LNCaP clone FGC (cell line): ENCODE measurements around the gene DOCK2.

Experiments used
- DNase-seq: peaks from one replicate; pipeline ENCODE4 v3.0.0-alpha.2; 2011; ENCODE audit warnings: low read depth
- H3K4me3 ChIP-seq: 2 replicates; pipeline ENCODE4 v1.5.1; 2011; ENCODE audit warnings: mild to moderate bottlenecking, low read depth, low read length, control low read depth
- TF ChIP-seq, protein P1 (sequence below): IDR thresholded peaks from 2 replicates; pipeline ENCODE4 v1.5.1; 2012; ENCODE audit warnings: mild to moderate bottlenecking; ENCODE audit not compliant: control insufficient read depth, insufficient read depth; ENCODE audit errors: extremely low read depth

The DOCK2 gene

DNA sequence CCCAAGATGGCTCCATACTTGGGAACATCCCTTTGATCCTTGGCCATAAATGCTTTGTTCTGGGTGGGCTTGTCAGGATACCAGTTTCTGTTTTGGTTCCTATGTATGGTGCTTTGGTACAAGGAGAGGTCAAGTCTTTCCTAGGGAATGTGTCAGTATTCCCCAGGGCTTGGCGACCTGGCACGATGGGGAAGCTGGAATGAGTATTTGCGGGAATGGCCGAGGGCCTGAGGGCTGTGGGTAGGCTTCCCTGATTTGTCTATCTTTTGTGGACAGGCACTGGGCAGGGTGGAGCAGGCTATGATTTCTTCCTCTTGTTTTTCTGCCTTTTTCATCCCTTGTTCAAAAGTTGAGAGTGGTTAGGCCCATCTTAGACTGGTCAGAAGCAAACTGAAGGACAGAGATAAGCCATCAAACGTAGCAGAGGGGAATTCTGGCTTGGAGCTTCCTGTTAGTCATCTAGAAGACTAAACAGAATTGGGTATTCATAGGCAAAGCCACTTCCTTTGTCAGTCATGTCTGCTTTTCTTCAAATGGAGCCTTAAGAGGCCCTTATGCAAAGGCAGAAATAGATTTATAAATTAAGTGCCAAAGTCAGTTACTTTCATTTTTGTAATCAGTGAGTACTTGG, 13.7 kb downstream of the DOCK2 start:
- TF ChIP-seq, protein P1, sequence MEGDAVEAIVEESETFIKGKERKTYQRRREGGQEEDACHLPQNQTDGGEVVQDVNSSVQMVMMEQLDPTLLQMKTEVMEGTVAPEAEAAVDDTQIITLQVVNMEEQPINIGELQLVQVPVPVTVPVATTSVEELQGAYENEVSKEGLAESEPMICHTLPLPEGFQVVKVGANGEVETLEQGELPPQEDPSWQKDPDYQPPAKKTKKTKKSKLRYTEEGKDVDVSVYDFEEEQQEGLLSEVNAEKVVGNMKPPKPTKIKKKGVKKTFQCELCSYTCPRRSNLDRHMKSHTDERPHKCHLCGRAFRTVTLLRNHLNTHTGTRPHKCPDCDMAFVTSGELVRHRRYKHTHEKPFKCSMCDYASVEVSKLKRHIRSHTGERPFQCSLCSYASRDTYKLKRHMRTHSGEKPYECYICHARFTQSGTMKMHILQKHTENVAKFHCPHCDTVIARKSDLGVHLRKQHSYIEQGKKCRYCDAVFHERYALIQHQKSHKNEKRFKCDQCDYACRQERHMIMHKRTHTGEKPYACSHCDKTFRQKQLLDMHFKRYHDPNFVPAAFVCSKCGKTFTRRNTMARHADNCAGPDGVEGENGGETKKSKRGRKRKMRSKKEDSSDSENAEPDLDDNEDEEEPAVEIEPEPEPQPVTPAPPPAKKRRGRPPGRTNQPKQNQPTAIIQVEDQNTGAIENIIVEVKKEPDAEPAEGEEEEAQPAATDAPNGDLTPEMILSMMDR = no peak
- DNase-seq = no peak
- H3K4me3 ChIP-seq = no peak overlapping the region

DNA sequence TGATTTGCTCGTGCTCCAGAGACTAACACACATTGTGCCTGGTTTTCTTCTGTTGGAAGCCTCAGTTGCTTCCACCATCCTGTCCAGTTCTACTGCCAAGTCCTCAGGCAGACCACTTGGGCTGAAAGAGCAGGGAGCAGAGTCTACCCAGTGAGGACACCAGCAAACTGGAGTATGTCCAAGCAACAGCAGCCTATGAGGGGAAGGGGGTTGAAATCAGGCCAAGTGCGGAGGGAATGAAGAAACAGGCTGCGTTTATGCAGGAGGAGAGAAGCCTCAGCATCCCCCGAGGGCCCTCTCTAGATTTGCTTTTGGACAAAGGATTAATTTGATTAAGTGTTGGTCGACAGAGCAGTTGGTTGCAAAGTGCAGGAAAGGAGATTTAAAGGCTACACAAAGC, 14.5 kb downstream of the DOCK2 start:
- TF ChIP-seq, protein P1 = no peak
- H3K4me3 ChIP-seq = no peak overlapping the region
- DNase-seq = no peak

DNA sequence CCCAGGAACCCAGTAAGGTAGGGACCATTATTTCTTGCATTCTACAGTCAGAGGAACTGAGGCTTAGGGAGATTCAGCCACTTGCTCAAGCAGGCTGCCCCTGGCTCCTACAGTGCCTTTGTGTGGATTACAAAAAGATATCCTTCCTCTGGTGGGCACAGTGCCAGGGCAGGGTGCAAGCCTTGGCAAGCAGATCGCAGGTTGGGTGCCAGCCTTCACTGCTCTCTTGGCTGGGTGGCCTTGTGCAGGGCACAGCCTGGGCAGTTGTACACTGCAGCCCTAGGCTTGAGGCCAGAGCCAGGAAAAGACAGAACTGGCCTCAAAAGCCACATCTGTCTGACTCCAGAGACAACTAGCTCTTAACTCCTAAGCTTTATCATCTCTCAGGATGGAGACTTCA, 15.0 kb downstream of the DOCK2 start:
- TF ChIP-seq, protein P1 = no peak
- DNase-seq = no peak
- H3K4me3 ChIP-seq = no peak overlapping the region

GRCh38 chr5:169653091-169653490, 16.0 kb downstream of the DOCK2 start:
- TF ChIP-seq, protein P1 = no peak
- no peak overlapping the region for H3K4me3 ChIP-seq
- no peak for DNase-seq

- TF ChIP-seq, protein P1 = no peak
- H3K4me3 ChIP-seq = no peak overlapping the region
- no peak for DNase-seq
Observed at GRCh38 chr5:169655353-169655752, 18.3 kb downstream of the DOCK2 start.

DNA sequence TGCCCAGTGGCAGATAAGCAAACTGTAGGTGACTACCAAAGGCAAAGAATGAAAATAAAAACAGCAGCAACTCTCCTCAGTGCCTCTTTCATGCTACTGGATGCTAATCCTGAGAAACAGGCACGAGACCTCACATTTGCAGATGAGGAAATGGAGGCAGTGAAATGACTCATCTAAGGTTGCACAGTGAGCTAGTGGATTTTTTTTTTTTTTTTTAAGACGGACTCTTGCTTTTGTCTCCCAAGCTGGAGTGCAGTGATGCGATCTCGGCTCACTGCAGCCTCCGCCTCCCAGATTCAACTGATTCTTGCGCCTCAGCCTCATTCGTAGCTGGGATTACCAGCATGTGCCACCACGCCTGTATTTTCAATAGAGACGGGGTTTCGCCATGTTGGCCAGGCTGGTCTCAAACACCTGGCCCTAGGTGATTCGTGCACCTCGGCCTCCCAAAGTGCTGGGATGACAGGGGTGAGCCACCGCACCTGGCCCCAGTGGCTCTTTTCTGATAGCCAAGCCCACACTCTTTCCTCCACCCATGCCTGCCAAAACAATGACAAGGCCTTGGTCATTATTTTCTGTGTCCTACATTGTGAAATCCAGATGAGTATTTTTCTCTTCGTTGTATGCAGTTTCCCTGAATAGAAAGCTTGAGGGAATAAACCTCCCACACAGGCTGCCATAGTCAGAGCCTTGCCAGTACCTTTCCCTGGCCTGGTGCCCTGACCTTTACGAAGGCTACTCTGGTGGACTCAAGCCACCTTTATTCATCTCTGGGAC, 19.2 kb downstream of the DOCK2 start:
- TF ChIP-seq, protein P1 = no peak
- DNase-seq = no peak
- H3K4me3 ChIP-seq = no peak overlapping the region
